ENCODE measurements around the gene C1GALT1C1.
"Not testable (repeated sequence)": the region's sequence is repeated elsewhere in the genome, so short reads cannot be mapped to it uniquely, and the experiment has no call there.

The C1GALT1C1 gene

GRCh38 chrX:120629667-120630537 lies at the start of gene C1GALT1C1:
Gene C1GALT1C1, minus strand, starts transcription at chrX:120630054. Its CDS starts 2,888 bp downstream, at chrX:120627166.
- H3K27me3 Mint-ChIP-seq = no peaks in the 10 kb centered on the region
- peak within 1 kb of the TSS; percentile 100 for H3K27ac Mint-ChIP-seq
- H3K4me3 Mint-ChIP-seq = peak within 1 kb of the TSS; percentile 98
- peaks cover 22% of the 10 kb centered on the region for H3K4me1 Mint-ChIP-seq
- peaks cover 3% of the 10 kb centered on the region for H3K36me3 Mint-ChIP-seq
- H3K9me3 Mint-ChIP-seq = no peaks in the 10 kb centered on the region

- Mint-ChIP-seq H3K4me3 (no peak overlapping the region), H3K36me3 (peaks cover 4% of the 10 kb centered on the region), H3K9me3 (no peaks in the 10 kb centered on the region), H3K27me3 (no peaks in the 10 kb centered on the region), H3K4me1 (peaks cover 31% of the 10 kb centered on the region), H3K27ac (peak overlapping the region; percentile 93)
Measured at GRCh38 chrX:120677004-120677652, 47.3 kb upstream of the C1GALT1C1 start.

DNA sequence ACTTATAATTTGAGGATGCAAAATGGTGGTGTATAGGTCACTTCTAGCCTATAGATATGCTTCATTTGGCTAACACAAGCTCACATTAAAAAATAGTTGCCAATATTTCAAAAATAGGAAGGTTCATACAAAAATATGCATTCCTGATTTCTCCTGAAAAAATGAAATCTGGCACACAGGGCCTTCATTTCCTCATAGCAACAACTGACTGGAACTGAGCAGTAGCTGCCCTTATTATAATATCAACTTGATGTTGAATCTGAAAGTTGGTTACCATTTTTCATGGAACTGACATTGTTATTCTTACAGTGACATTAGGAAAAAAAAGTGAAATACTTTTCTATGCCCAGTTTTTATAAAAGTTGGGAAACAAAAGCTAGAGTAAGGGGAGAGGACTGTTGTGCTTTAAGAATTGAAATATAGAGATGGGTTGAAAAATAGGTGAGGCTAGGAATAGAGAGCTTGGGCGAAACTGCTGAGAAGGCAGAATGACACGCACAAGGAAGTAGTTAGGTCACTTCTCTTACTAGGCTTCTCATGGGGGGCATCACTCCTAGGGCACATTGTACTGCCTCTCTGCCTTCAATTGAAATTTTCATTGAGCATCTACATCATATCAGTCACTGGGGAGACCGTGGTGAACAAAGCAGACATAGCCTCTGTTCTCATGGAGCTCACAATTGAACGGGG lies 43.1 kb upstream of the C1GALT1C1 start:
- H3K27ac Mint-ChIP-seq = no peak overlapping the region
- H3K4me3 Mint-ChIP-seq = no peak overlapping the region
- peaks cover 4% of the 10 kb centered on the region for H3K36me3 Mint-ChIP-seq
- no peaks in the 10 kb centered on the region for H3K27me3 Mint-ChIP-seq
- peaks cover 15% of the 10 kb centered on the region for H3K4me1 Mint-ChIP-seq
- H3K9me3 Mint-ChIP-seq = no peaks in the 10 kb centered on the region

DNA sequence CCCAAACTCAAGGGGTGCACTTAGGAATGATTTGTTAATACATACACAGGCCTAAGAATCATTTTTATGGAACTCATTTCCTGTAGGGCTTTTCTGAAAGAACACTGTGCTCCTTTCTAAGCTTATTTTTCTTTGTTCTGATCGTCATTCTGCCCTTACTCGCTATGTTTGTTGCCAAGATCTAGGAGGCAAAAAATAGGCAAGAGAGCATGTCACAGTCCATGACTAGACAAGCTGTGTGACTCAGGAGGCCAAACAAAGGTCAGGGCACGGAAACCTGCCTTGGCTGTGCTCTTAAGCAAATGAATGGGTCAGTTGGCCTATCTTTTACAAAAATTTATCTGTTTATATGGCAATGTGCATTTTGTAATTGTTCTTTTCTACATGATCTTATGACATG lies 42.5 kb upstream of the C1GALT1C1 start:
- H3K27ac Mint-ChIP-seq = no peak overlapping the region
- no peaks in the 10 kb centered on the region for H3K27me3 Mint-ChIP-seq
- peaks cover 4% of the 10 kb centered on the region for H3K36me3 Mint-ChIP-seq
- no peak overlapping the region for H3K4me3 Mint-ChIP-seq
- H3K9me3 Mint-ChIP-seq = no peaks in the 10 kb centered on the region
- peaks cover 11% of the 10 kb centered on the region for H3K4me1 Mint-ChIP-seq

- Mint-ChIP-seq H3K36me3 (peaks cover 4% of the 10 kb centered on the region), H3K27ac (no peak overlapping the region), H3K4me3 (no peak overlapping the region), H3K27me3 (no peaks in the 10 kb centered on the region), H3K9me3 (no peaks in the 10 kb centered on the region), H3K4me1 (peaks cover 7% of the 10 kb centered on the region)
Measured at GRCh38 chrX:120671963-120672362, 42.1 kb upstream of the C1GALT1C1 start.

- Mint-ChIP-seq H3K9me3 (no peaks in the 10 kb centered on the region), H3K27me3 (no peaks in the 10 kb centered on the region), H3K27ac (no peak overlapping the region), H3K36me3 (no peaks in the 10 kb centered on the region), H3K4me1 (peaks cover 5% of the 10 kb centered on the region), H3K4me3 (no peak overlapping the region)
Measured at GRCh38 chrX:120668357-120668756, 38.5 kb upstream of the C1GALT1C1 start.

DNA sequence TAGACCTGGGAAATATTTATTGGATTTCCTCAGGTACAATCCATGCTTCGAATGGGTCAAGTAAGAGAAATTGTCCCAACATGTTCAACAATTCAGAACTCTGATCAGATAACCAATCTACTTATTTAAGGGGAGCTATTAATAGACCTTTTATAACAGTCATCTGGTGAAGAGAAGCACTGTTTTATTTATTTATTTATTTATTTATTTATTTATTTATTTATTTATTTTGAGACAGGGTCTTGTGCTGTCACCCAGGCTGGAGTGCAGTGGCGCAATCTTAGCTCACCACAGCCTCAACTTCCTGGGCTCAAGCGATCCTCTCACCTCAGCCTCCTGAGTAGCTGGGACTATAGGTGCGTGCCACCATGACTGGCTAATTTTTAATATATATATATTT lies 34.7 kb upstream of the C1GALT1C1 start:
- not testable (repeated sequence) for H3K9me3 Mint-ChIP-seq, H3K27me3 Mint-ChIP-seq, H3K4me3 Mint-ChIP-seq, H3K36me3 Mint-ChIP-seq, H3K4me1 Mint-ChIP-seq
- H3K27ac Mint-ChIP-seq = peak overlapping the region; percentile 79

- no peaks in the 10 kb centered on the region for H3K27me3 Mint-ChIP-seq
- H3K4me1 Mint-ChIP-seq = peaks cover 5% of the 10 kb centered on the region
- no peak overlapping the region for H3K4me3 Mint-ChIP-seq
- no peaks in the 10 kb centered on the region for H3K36me3 Mint-ChIP-seq
- H3K9me3 Mint-ChIP-seq = no peaks in the 10 kb centered on the region
- peak overlapping the region; percentile 79 for H3K27ac Mint-ChIP-seq
Measured at GRCh38 chrX:120664081-120664480, 34.2 kb upstream of the C1GALT1C1 start.

DNA sequence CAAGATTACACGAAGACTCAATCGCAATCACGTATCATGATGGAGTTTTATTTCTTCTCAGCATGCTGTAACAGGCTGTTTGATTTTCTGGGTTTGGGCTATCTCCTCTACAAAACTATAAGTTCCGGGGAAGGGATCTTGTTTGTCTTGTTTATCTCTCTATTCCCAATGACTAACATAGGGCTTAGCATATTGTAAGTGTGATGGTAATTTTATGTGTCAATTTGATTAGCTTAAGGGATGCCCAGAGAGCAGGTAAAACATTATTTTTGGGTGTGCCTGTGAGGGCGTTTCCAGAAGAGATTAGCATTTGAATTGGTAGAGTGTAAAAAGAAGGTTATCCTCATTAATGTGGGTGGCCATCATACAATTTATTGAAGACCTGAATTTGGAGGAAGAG lies 32.8 kb upstream of the C1GALT1C1 start:
- Mint-ChIP-seq H3K36me3 (no peaks in the 10 kb centered on the region), H3K4me1 (peaks cover 5% of the 10 kb centered on the region), H3K9me3 (no peaks in the 10 kb centered on the region), H3K27ac (no peak overlapping the region), H3K27me3 (no peaks in the 10 kb centered on the region), H3K4me3 (no peak overlapping the region)

- no peaks in the 10 kb centered on the region for H3K27me3 Mint-ChIP-seq
- H3K4me1 Mint-ChIP-seq = peaks cover 5% of the 10 kb centered on the region
- H3K27ac Mint-ChIP-seq = no peak overlapping the region
- no peak overlapping the region for H3K4me3 Mint-ChIP-seq
- H3K36me3 Mint-ChIP-seq = no peaks in the 10 kb centered on the region
- no peaks in the 10 kb centered on the region for H3K9me3 Mint-ChIP-seq
Measured at GRCh38 chrX:120660637-120661036, 30.8 kb upstream of the C1GALT1C1 start.

GRCh38 chrX:120653000-120653399 lies 23.1 kb upstream of the C1GALT1C1 start:
- Mint-ChIP-seq H3K9me3 (no peaks in the 10 kb centered on the region), H3K4me3 (no peak overlapping the region), H3K27me3 (no peaks in the 10 kb centered on the region), H3K27ac (peak overlapping the region; percentile 13), H3K4me1 (peaks cover 7% of the 10 kb centered on the region), H3K36me3 (no peaks in the 10 kb centered on the region)

DNA sequence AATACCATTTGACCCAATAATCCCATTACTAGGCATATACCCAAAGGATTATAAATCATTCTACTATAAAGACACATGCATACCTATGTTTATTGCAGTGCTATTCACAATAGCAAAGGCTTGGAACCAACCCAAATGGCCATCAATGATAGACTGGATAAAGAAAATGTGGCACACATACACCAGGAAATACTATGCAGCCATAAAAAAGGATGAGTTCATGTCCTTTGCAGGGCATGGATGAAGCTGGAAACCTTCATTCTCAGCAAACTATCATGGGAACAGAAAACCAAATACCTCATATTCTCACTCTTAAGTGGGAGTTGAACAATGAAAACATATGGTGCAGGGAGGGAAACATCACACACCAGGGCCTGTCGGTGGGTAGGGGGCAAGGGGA lies 22.4 kb upstream of the C1GALT1C1 start:
- not testable (repeated sequence) for H3K27ac Mint-ChIP-seq, H3K9me3 Mint-ChIP-seq, H3K36me3 Mint-ChIP-seq, H3K4me3 Mint-ChIP-seq, H3K27me3 Mint-ChIP-seq, H3K4me1 Mint-ChIP-seq

DNA sequence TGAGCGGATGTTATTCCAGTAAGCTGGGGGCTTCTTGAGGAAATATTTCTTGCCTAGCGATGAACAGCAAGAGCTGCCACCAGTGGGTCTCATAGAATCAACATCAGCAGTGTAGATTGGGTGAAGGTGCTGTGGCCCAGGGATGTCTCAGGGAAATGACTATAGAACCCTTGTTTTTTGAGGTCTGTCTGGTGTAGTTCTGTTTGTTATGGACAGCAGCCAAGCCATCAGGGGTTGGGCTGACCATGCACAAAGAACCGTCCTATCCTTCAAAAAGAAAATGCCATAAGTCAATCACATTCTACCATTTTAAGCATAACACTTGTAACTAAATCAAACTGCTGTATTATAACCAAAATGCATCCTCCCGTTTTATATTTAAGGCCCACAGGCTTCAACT lies 17.3 kb upstream of the C1GALT1C1 start:
- Mint-ChIP-seq H3K4me3 (no peak overlapping the region), H3K36me3 (no peaks in the 10 kb centered on the region), H3K4me1 (peaks cover 7% of the 10 kb centered on the region), H3K27ac (no peak overlapping the region), H3K27me3 (no peaks in the 10 kb centered on the region), H3K9me3 (no peaks in the 10 kb centered on the region)

DNA sequence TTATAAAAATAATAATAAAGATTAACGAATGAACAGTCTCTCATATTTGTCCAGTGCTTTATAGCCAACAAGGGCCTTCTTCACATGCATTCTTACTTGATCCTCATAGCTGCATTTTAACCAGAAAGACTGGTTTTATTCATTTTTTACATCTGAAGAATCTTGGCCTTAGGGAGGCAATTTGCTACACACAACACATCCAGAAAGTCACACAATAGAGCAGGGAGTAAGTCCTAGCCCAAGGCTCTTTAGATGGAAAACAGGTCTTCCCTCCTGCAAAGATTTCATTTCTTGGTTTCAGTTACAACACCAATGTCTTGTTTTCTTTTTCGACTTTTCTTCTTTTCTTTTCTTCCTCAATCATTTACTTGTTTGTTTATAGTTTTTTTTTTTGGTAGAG lies 13.0 kb upstream of the C1GALT1C1 start:
- Mint-ChIP-seq H3K9me3 (no peaks in the 10 kb centered on the region), H3K27ac (no peak overlapping the region), H3K4me1 (no peaks in the 10 kb centered on the region), H3K4me3 (no peak overlapping the region), H3K27me3 (no peaks in the 10 kb centered on the region), H3K36me3 (no peaks in the 10 kb centered on the region)

DNA sequence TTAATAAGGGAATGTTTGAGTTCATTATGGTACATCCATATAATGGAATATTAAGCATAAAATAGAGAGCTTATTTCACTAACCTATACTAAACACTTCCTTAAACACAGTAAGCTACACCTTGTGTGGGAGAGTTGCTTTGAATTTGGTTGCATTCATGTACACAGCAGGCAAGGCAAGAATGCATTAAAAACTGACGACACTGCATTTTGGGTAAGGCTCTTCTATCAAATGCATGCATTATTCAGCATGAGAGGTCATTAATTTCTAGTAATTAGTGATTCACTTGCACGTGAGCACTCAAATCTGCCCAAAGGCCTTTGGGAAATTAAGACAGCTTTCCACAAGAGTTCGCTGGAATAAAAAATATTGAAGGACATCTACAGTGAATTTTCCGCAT lies 8.8 kb upstream of the C1GALT1C1 start:
- Mint-ChIP-seq H3K4me3 (no peak overlapping the region), H3K27me3 (no peaks in the 10 kb centered on the region), H3K4me1 (no peaks in the 10 kb centered on the region), H3K36me3 (no peaks in the 10 kb centered on the region), H3K27ac (no peak overlapping the region), H3K9me3 (no peaks in the 10 kb centered on the region)

GRCh38 chrX:120625371-120625770 lies 4.5 kb downstream of the C1GALT1C1 start:
- Mint-ChIP-seq H3K9me3 (no peaks in the 10 kb centered on the region), H3K4me3 (no peak overlapping the region), H3K36me3 (peaks cover 6% of the 10 kb centered on the region), H3K27me3 (no peaks in the 10 kb centered on the region), H3K4me1 (peaks cover 19% of the 10 kb centered on the region), H3K27ac (no peak overlapping the region)

All from activated naive CD4-positive, alpha-beta T cell treated with anti-CD3 and anti-CD28 coated beads, Interleukin-2, amount 50 U/mL, for 24 hours (primary cell).